T47D (cell line): ENCODE measurements around the gene P2RY14.
"Not testable (repeated sequence)": the region's sequence is repeated elsewhere in the genome, so short reads cannot be mapped to it uniquely, and the experiment has no call there.

Experiments used
- DNase-seq, 2 experiments: peaks; one replicate each; pipeline versions ENCODE4 v3.0.0 to v3.0.0-alpha.2; 2011 to 2012; ENCODE audit warnings: low read depth in 1 of 2, low spot score in 1 of 2
- JUND ChIP-seq: IDR thresholded peaks from 2 replicates; pipeline ENCODE4 v1.6.1; 2012; ENCODE audit warnings: low read depth
- in situ Hi-C: cut with HindIII; loops from 2 replicates; pipeline ENCODE4 v1.10.0; 2016; ENCODE audit warnings: low sequenced_read_pairs, low pct_unique_long_range_greater_than_20kb

Gene P2RY14

GRCh38 chr3:151197981-151198767 lies 80.2 kb downstream of the P2RY14 start:
- DNase-seq: no peak
- no peak for TF ChIP-seq JUND
- in situ Hi-C loops: no loop called here

DNA sequence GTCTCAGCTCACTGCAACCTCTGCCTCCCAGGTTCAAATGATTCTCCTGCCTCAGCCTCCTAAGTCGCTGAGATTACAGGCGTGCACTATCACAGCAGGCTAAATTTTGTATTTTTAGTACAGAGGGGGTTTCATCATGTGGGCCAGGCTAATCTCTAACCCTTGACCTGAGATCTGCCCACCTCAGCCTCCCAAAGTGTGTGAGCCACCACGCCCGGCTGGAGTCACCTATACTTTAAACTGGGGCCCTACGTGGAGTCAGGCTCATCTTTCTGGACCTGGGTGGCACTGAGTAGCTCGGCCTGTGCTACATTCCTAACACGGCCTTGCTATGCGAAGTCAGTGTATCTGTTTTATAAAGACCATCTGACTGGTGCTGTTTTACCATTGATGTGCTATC lies 81.1 kb downstream of the P2RY14 start:
- in situ Hi-C loops: no loop called here
- DNase-seq: no peak
- no peak for TF ChIP-seq JUND

DNA sequence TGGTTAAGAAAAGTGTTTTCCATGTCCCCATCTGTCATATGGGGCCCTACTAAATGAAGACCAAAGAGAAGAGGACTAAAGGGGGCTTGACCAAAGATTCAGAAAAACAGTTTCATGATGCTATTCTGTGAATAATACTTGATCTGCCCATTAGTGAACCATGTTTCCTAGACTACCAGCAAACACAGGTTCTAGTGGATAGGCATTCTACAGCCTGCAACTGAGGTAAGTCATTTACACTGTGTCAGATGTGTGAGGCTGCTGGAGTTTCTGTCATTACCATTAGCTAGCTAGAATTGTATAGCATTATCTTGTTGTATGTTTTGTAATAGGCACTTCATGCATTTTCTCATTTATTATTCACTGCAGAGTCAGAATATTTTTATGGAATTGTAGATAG lies 81.9 kb downstream of the P2RY14 start:
- in situ Hi-C loops: no loop called here
- no peak for DNase-seq
- no peak for TF ChIP-seq JUND

- DNase-seq: no peak
- no peak for TF ChIP-seq JUND
- in situ Hi-C loops: no loop called here
Measured at GRCh38 chr3:151195826-151196225, 82.5 kb downstream of the P2RY14 start.

GRCh38 chr3:151192545-151192944 lies 85.8 kb downstream of the P2RY14 start:
- no peak for TF ChIP-seq JUND
- DNase-seq: no peak
- in situ Hi-C loops: no loop called here

GRCh38 chr3:151191095-151191494 lies 87.2 kb downstream of the P2RY14 start:
- in situ Hi-C loops: no loop called here
- TF ChIP-seq JUND: no peak
- DNase-seq: no peak

- DNase-seq: no peak
- no peak for TF ChIP-seq JUND
- in situ Hi-C loops: no loop called here
Measured at GRCh38 chr3:151183265-151183671, 95.1 kb downstream of the P2RY14 start.

DNA sequence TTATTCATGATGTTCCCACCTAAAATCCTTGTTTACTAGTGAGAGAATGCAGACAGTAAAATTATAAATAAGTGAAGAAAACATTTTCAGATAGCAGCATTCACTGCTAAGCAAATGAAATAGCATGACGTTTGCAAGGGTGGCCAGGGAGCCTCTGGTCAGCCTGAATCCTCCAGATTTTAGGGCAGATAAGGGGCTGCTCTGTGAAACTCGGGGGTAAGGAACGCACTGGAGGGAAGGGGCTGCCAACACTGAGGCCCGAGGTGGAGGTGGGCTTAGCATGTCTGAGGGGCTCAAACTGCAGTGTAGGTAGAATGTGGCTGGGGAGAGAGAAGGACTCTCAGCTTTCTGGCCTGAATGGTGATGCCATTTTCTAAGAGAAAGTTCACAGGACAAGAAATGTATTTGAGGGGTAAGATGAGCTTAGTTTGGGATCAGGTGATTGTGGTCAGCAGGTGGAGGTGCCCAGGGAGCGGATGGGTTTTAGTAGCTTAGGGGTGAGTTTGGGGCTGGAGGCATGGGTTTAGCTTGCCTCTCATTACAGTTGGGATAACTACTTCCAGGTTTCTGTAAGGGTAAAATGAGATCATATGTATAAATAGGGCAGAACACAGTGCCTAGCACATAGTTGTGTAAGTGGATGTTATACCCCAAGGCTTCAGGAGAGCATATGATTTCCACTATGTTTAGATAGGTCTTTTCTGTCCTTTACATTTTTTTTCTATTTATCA lies 95.8 kb downstream of the P2RY14 start:
- no peak for TF ChIP-seq JUND
- DNase-seq: no peak
- in situ Hi-C loops: no loop called here

- no peak for TF ChIP-seq JUND
- DNase-seq: no peak
- in situ Hi-C loops: no loop called here
Measured at GRCh38 chr3:151178208-151178845, 100.0 kb downstream of the P2RY14 start.

GRCh38 chr3:151175952-151176351 lies 102.4 kb downstream of the P2RY14 start:
- TF ChIP-seq JUND: no peak
- no peak for DNase-seq
- in situ Hi-C loops: no loop called here

DNA sequence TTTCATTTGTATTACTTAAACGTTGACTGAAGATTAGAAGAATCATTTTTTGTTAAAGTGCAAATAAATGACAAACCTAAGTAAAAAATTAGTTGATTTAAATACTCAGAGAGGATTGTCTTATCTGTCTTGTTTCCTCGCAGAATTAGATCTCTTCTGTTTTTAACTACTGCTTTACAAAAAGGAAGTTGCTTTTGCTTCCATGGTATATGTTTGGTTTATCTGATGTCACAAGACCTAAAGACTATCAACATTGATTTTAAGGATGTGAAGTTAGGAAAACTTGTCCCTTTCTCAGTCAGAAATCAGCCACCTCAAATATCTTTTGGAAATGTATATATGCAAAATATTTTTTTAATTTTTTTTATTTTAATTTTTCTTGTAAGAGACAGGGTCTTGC lies 104.0 kb downstream of the P2RY14 start:
- in situ Hi-C loops: no loop called here
- DNase-seq: no peak
- TF ChIP-seq JUND: no peak

DNA sequence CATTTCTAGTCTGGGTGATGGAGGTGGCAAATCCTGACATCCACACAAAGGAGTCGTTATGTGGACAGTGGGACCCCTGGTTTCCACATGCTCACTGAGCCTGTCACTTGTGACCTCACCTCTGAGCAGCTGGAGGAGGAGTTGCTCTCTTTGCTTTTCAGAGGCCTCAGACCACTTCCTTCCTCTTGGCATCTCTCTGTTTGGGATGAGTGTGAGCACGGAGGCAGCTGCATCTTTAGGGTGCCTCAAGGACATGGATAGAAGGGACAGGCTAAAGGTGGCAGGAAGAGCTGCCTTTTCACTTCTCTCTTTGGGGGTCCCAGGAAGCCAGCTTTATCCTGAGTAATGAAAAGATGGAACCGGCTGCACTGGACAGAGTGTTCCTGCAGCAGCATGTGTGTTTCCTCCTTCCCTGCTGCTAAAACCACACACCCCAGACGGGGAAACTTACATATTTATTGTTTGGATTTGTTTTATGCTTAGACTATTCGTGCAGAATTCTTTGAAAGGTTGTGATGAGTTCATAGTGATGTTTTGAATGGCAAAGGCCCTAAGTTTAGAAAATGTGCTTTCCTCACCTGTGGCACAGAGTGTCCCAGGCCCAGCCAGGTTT lies 107.1 kb downstream of the P2RY14 start:
- in situ Hi-C loops: no loop called here
- TF ChIP-seq JUND: no peak
- DNase-seq: no peak

GRCh38 chr3:151169948-151170679 lies 108.2 kb downstream of the P2RY14 start:
- in situ Hi-C loops, DNase-seq: not testable (repeated sequence)
